ENCODE measurements around the gene PKNOX2.

Gene PKNOX2

DNA sequence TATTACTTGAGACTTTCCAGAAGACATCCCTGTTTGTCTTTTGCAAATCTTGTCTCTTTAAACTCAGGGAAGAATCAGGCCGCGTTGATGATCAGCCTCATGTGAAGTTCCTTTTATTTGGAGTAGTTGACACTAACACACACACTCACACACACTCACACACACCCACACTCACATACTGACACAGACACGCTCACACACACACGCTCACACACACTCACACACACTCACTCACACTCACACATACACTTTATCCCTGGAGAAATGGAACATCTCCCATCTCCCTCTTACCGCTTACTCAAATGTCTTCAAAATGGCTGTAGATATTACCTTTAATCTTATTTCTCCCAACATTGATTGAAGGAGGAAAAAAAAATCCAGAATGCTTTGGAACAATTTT is 129.0 kb downstream of the PKNOX2 start:
- Histone ChIP-seq H3K4me3 (ENCODE audit: low read depth in 1 of 2, low read length in 1 of 2) (no peak overlapping the region), H3K9me3 (no peaks in the 10 kb centered on the region), H3K36me3 (no peaks in the 10 kb centered on the region), H3K4me1 (ENCODE audit: control insufficient read depth in 1 of 2, insufficient read depth in 1 of 2, low read depth in 1 of 2, low read length in 1 of 2) (no peaks in the 10 kb centered on the region), H3K27me3 (peaks cover 19% of the 10 kb centered on the region), H3K27ac (no peak overlapping the region)
- TF ChIP-seq, protein P1, sequence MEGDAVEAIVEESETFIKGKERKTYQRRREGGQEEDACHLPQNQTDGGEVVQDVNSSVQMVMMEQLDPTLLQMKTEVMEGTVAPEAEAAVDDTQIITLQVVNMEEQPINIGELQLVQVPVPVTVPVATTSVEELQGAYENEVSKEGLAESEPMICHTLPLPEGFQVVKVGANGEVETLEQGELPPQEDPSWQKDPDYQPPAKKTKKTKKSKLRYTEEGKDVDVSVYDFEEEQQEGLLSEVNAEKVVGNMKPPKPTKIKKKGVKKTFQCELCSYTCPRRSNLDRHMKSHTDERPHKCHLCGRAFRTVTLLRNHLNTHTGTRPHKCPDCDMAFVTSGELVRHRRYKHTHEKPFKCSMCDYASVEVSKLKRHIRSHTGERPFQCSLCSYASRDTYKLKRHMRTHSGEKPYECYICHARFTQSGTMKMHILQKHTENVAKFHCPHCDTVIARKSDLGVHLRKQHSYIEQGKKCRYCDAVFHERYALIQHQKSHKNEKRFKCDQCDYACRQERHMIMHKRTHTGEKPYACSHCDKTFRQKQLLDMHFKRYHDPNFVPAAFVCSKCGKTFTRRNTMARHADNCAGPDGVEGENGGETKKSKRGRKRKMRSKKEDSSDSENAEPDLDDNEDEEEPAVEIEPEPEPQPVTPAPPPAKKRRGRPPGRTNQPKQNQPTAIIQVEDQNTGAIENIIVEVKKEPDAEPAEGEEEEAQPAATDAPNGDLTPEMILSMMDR (IDR thresholded peaks at IDR 0.05), result no peak

DNA sequence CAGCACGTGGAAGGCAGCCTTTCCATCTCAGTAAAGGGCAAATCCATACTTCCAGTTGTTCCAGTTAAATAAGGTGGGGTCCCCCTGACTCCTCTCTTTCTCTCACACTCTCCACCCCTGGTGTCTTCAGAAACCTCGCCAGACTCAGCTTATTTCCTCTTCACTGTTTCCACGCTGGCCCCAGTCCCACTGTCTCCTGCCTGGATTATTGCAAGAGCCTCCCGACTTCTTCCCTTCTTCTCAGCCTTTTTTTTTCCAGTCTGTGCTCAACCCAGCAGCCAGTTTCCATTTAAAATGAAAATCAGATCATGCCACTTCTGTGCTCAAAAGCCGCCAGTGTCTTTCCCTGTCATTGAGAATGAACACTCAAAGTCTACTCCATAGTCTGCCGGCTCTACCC is 131.4 kb downstream of the PKNOX2 start:
- TF ChIP-seq, protein P1 (IDR thresholded peaks at IDR 0.05), result no peak
- Histone ChIP-seq H3K27ac (no peak overlapping the region), H3K27me3 (peaks cover 12% of the 10 kb centered on the region), H3K4me3 (ENCODE audit: low read depth in 1 of 2, low read length in 1 of 2) (no peak overlapping the region), H3K36me3 (no peaks in the 10 kb centered on the region), H3K9me3 (no peaks in the 10 kb centered on the region), H3K4me1 (ENCODE audit: control insufficient read depth in 1 of 2, insufficient read depth in 1 of 2, low read depth in 1 of 2, low read length in 1 of 2) (no peaks in the 10 kb centered on the region)

- Histone ChIP-seq H3K4me1 (ENCODE audit: control insufficient read depth in 1 of 2, insufficient read depth in 1 of 2, low read depth in 1 of 2, low read length in 1 of 2) (no peaks in the 10 kb centered on the region), H3K27ac (no peak overlapping the region), H3K4me3 (ENCODE audit: low read depth in 1 of 2, low read length in 1 of 2) (no peak overlapping the region), H3K27me3 (peaks cover 8% of the 10 kb centered on the region), H3K36me3 (no peaks in the 10 kb centered on the region), H3K9me3 (no peaks in the 10 kb centered on the region)
- TF ChIP-seq, protein P1 (IDR thresholded peaks at IDR 0.05), result no peak
Measured at GRCh38 chr11:125297346-125297915, 132.9 kb downstream of the PKNOX2 start.

GRCh38 chr11:125299061-125299615 is 134.6 kb downstream of the PKNOX2 start:
- no peak overlapping the region for H3K27ac ChIP-seq
- no peaks in the 10 kb centered on the region for H3K36me3 ChIP-seq
- no peak overlapping the region for H3K4me3 ChIP-seq (ENCODE audit: low read depth in 1 of 2, low read length in 1 of 2)
- H3K27me3 ChIP-seq, result no peaks in the 10 kb centered on the region
- no peaks in the 10 kb centered on the region for H3K9me3 ChIP-seq
- H3K4me1 ChIP-seq (ENCODE audit: control insufficient read depth in 1 of 2, insufficient read depth in 1 of 2, low read depth in 1 of 2, low read length in 1 of 2), result no peaks in the 10 kb centered on the region
- TF ChIP-seq, protein P1 (IDR thresholded peaks at IDR 0.05), result no peak

DNA sequence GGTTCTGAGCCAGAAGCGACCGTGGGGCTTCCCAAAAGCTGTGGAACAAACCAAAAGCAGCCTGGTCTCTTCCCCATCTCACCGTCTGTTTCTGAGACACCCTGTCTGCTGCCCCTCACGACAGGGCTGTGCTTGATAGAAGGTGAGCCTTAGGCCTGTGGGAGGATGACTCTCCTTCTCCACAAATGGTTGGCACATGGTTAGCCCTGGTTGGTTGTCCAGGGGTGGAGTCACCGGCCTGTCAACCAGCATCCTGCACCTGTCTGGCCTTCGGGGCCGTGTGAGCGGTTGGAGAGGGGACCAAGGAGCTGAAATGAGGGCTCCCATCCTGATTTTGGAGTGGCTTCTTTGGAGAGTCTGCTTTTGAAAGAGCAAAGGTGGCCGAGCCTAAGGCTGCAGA is 135.3 kb downstream of the PKNOX2 start:
- no peak overlapping the region for H3K27ac ChIP-seq
- H3K9me3 ChIP-seq, result no peaks in the 10 kb centered on the region
- TF ChIP-seq, protein P1 (IDR thresholded peaks at IDR 0.05), result no peak
- H3K4me1 ChIP-seq (ENCODE audit: control insufficient read depth in 1 of 2, insufficient read depth in 1 of 2, low read depth in 1 of 2, low read length in 1 of 2), result no peaks in the 10 kb centered on the region
- no peak overlapping the region for H3K4me3 ChIP-seq (ENCODE audit: low read depth in 1 of 2, low read length in 1 of 2)
- H3K36me3 ChIP-seq, result no peaks in the 10 kb centered on the region
- H3K27me3 ChIP-seq, result no peaks in the 10 kb centered on the region
